Cerebellar nuclear complex (tissue), 1 donor: Measurements from ENCODE around the gene SPDYE2.
"Not testable (repeated sequence)": the region's sequence is repeated elsewhere in the genome, so short reads cannot be mapped to it uniquely, and the experiment has no call there.

Experiments used
- DNase-seq, 2 experiments: peaks; one replicate each; lab custom pipeline; 2025; lab: John Stamatoyannopoulos, UW

SPDYE2 gene

GRCh38 chr7:102604431-102605145 lies 53.6 kb downstream of the SPDYE2 start:
- not testable (repeated sequence) for DNase-seq

- DNase-seq = not testable (repeated sequence)
These were observed 55.8 kb downstream of the SPDYE2 start for GRCh38 chr7:102606848-102607247.

- not testable (repeated sequence) for DNase-seq
These were observed 58.7 kb downstream of the SPDYE2 start for GRCh38 chr7:102609734-102610133.

GRCh38 chr7:102610441-102610840 lies 59.4 kb downstream of the SPDYE2 start:
- not testable (repeated sequence) for DNase-seq

GRCh38 chr7:102611013-102611674 lies 60.1 kb downstream of the SPDYE2 start:
- not testable (repeated sequence) for DNase-seq

GRCh38 chr7:102611675-102612325 lies 60.8 kb downstream of the SPDYE2 start:
- DNase-seq = not testable (repeated sequence)
